ENCODE measurements around the gene MLH1.
A peak's percentile ranks its signal among the peaks of the same experiment; 100 is the strongest.
"Not testable (repeated sequence)": the region's sequence is repeated elsewhere in the genome, so short reads cannot be mapped to it uniquely, and the experiment has no call there.

The MLH1 gene

GRCh38 chr3:37032961-37033360 is 39.6 kb downstream of the MLH1 start:
- no peak for DNase-seq (ENCODE audit: low spot score)
- Mint-ChIP-seq H3K4me3 (no peak overlapping the region), H3K4me1 (ENCODE audit: low read depth) (no peaks in the 10 kb centered on the region), H3K27me3 (ENCODE audit: low read depth) (no peaks in the 10 kb centered on the region), H3K36me3 (ENCODE audit: low read depth) (peaks cover 72% of the 10 kb centered on the region), H3K27ac (no peak overlapping the region), H3K9me3 (peaks cover 22% of the 10 kb centered on the region)

GRCh38 chr3:37037352-37037751 is 44.0 kb downstream of the MLH1 start:
- peaks cover 76% of the 10 kb centered on the region for H3K36me3 Mint-ChIP-seq (ENCODE audit: low read depth)

GRCh38 chr3:37039161-37039846 is 46.0 kb downstream of the MLH1 start:
- H3K4me1 Mint-ChIP-seq (ENCODE audit: low read depth), result no peaks in the 10 kb centered on the region
- H3K36me3 Mint-ChIP-seq (ENCODE audit: low read depth), result peaks cover 66% of the 10 kb centered on the region
- peaks cover 22% of the 10 kb centered on the region for H3K9me3 Mint-ChIP-seq
- no peak overlapping the region for H3K27ac Mint-ChIP-seq
- H3K4me3 Mint-ChIP-seq, result no peak overlapping the region
- no peaks in the 10 kb centered on the region for H3K27me3 Mint-ChIP-seq (ENCODE audit: low read depth)
- no peak for DNase-seq (ENCODE audit: low spot score)

More at GRCh38 chr3:37037352-37037751, 44.0 kb downstream of the MLH1 start:
- H3K27ac Mint-ChIP-seq, result no peak overlapping the region
- H3K4me3 Mint-ChIP-seq, result no peak overlapping the region
- no peaks in the 10 kb centered on the region for H3K4me1 Mint-ChIP-seq (ENCODE audit: low read depth)
- DNase-seq (ENCODE audit: low spot score), result no peak
- H3K9me3 Mint-ChIP-seq, result peaks cover 22% of the 10 kb centered on the region
- H3K27me3 Mint-ChIP-seq (ENCODE audit: low read depth), result no peaks in the 10 kb centered on the region

- H3K27me3 Mint-ChIP-seq (ENCODE audit: low read depth), result no peaks in the 10 kb centered on the region
- H3K4me3 Mint-ChIP-seq, result no peak overlapping the region
- peak overlapping the region; percentile 17 for H3K27ac Mint-ChIP-seq
- no peaks in the 10 kb centered on the region for H3K4me1 Mint-ChIP-seq (ENCODE audit: low read depth)
- DNase-seq (ENCODE audit: low spot score), result no peak
- H3K36me3 Mint-ChIP-seq (ENCODE audit: low read depth), result peaks cover 63% of the 10 kb centered on the region
- H3K9me3 Mint-ChIP-seq, result peaks cover 15% of the 10 kb centered on the region
Measured at GRCh38 chr3:37040231-37040630, 46.9 kb downstream of the MLH1 start.

- H3K4me1 Mint-ChIP-seq (ENCODE audit: low read depth), result no peaks in the 10 kb centered on the region
- no peak overlapping the region for H3K27ac Mint-ChIP-seq
- H3K4me3 Mint-ChIP-seq, result no peak overlapping the region
- H3K9me3 Mint-ChIP-seq, result peaks cover 3% of the 10 kb centered on the region
- no peaks in the 10 kb centered on the region for H3K27me3 Mint-ChIP-seq (ENCODE audit: low read depth)
- no peak for DNase-seq (ENCODE audit: low spot score)
- H3K36me3 Mint-ChIP-seq (ENCODE audit: low read depth), result peaks cover 54% of the 10 kb centered on the region
Measured at GRCh38 chr3:37041546-37042195, 48.4 kb downstream of the MLH1 start.

GRCh38 chr3:37042712-37043111 is 49.4 kb downstream of the MLH1 start:
- not testable (repeated sequence) for DNase-seq (ENCODE audit: low spot score); H3K27ac Mint-ChIP-seq; H3K9me3 Mint-ChIP-seq; H3K4me3 Mint-ChIP-seq; H3K27me3 Mint-ChIP-seq (ENCODE audit: low read depth); H3K4me1 Mint-ChIP-seq (ENCODE audit: low read depth)
- peaks cover 55% of the 10 kb centered on the region for H3K36me3 Mint-ChIP-seq (ENCODE audit: low read depth)

- H3K4me3 Mint-ChIP-seq, result no peak overlapping the region
- no peaks in the 10 kb centered on the region for H3K9me3 Mint-ChIP-seq
- no peaks in the 10 kb centered on the region for H3K27me3 Mint-ChIP-seq (ENCODE audit: low read depth)
- H3K36me3 Mint-ChIP-seq (ENCODE audit: low read depth), result peaks cover 63% of the 10 kb centered on the region
- no peaks in the 10 kb centered on the region for H3K4me1 Mint-ChIP-seq (ENCODE audit: low read depth)
- no peak for DNase-seq (ENCODE audit: low spot score)
- H3K27ac Mint-ChIP-seq, result no peak overlapping the region
Measured at GRCh38 chr3:37050282-37050681, 57.0 kb downstream of the MLH1 start.

GRCh38 chr3:37052860-37053259 is 59.5 kb downstream of the MLH1 start:
- H3K36me3 Mint-ChIP-seq (ENCODE audit: low read depth), result peaks cover 61% of the 10 kb centered on the region
- H3K4me3 Mint-ChIP-seq, result no peak overlapping the region
- no peaks in the 10 kb centered on the region for H3K27me3 Mint-ChIP-seq (ENCODE audit: low read depth)
- H3K27ac Mint-ChIP-seq, result no peak overlapping the region
- no peaks in the 10 kb centered on the region for H3K9me3 Mint-ChIP-seq
- no peak for DNase-seq (ENCODE audit: low spot score)
- no peaks in the 10 kb centered on the region for H3K4me1 Mint-ChIP-seq (ENCODE audit: low read depth)

GRCh38 chr3:37053337-37053736 is 60.0 kb downstream of the MLH1 start:
- Mint-ChIP-seq H3K9me3 (no peaks in the 10 kb centered on the region), H3K36me3 (ENCODE audit: low read depth) (peaks cover 56% of the 10 kb centered on the region)

GRCh38 chr3:37053753-37054152 is 60.4 kb downstream of the MLH1 start:
- Mint-ChIP-seq H3K36me3 (ENCODE audit: low read depth) (peaks cover 55% of the 10 kb centered on the region), H3K4me1 (ENCODE audit: low read depth) (no peaks in the 10 kb centered on the region), H3K27me3 (ENCODE audit: low read depth) (no peaks in the 10 kb centered on the region), H3K4me3 (no peak overlapping the region), H3K27ac (no peak overlapping the region), H3K9me3 (no peaks in the 10 kb centered on the region)
- no peak for DNase-seq (ENCODE audit: low spot score)

More at GRCh38 chr3:37053337-37053736, 60.0 kb downstream of the MLH1 start:
- H3K4me1 Mint-ChIP-seq (ENCODE audit: low read depth), result no peaks in the 10 kb centered on the region
- no peak overlapping the region for H3K4me3 Mint-ChIP-seq
- DNase-seq (ENCODE audit: low spot score), result no peak
- H3K27me3 Mint-ChIP-seq (ENCODE audit: low read depth), result no peaks in the 10 kb centered on the region
- no peak overlapping the region for H3K27ac Mint-ChIP-seq

- H3K36me3 Mint-ChIP-seq (ENCODE audit: low read depth), result peaks cover 49% of the 10 kb centered on the region
- H3K27me3 Mint-ChIP-seq (ENCODE audit: low read depth), result no peaks in the 10 kb centered on the region
- H3K4me3 Mint-ChIP-seq, result no peak overlapping the region
- no peak for DNase-seq (ENCODE audit: low spot score)
- no peaks in the 10 kb centered on the region for H3K4me1 Mint-ChIP-seq (ENCODE audit: low read depth)
- peak overlapping the region; percentile 18 for H3K27ac Mint-ChIP-seq
- no peaks in the 10 kb centered on the region for H3K9me3 Mint-ChIP-seq
Measured at GRCh38 chr3:37054370-37054769, 61.1 kb downstream of the MLH1 start.

- DNase-seq (ENCODE audit: low spot score); H3K27ac Mint-ChIP-seq; H3K4me3 Mint-ChIP-seq; H3K9me3 Mint-ChIP-seq; H3K27me3 Mint-ChIP-seq (ENCODE audit: low read depth); H3K4me1 Mint-ChIP-seq (ENCODE audit: low read depth): not testable (repeated sequence)
- H3K36me3 Mint-ChIP-seq (ENCODE audit: low read depth), result peaks cover 49% of the 10 kb centered on the region
Measured at GRCh38 chr3:37055077-37055476, 61.8 kb downstream of the MLH1 start.

GRCh38 chr3:37056826-37057225 is 63.5 kb downstream of the MLH1 start:
- Mint-ChIP-seq H3K4me1 (ENCODE audit: low read depth) (no peaks in the 10 kb centered on the region), H3K27ac (no peak overlapping the region), H3K9me3 (no peaks in the 10 kb centered on the region), H3K4me3 (no peak overlapping the region), H3K36me3 (ENCODE audit: low read depth) (peaks cover 49% of the 10 kb centered on the region), H3K27me3 (ENCODE audit: low read depth) (no peaks in the 10 kb centered on the region)
- DNase-seq (ENCODE audit: low spot score), result no peak

- Mint-ChIP-seq H3K9me3 (no peaks in the 10 kb centered on the region), H3K4me1 (ENCODE audit: low read depth) (no peaks in the 10 kb centered on the region), H3K27ac (no peak overlapping the region), H3K36me3 (ENCODE audit: low read depth) (peaks cover 51% of the 10 kb centered on the region), H3K27me3 (ENCODE audit: low read depth) (no peaks in the 10 kb centered on the region), H3K4me3 (no peak overlapping the region)
- DNase-seq (ENCODE audit: low spot score), result no peak
Measured at GRCh38 chr3:37058117-37058516, 64.8 kb downstream of the MLH1 start.

GRCh38 chr3:37064747-37065146 is 71.4 kb downstream of the MLH1 start:
- no peak overlapping the region for H3K27ac Mint-ChIP-seq

More at GRCh38 chr3:37064747-37065146, 71.4 kb downstream of the MLH1 start:
- Mint-ChIP-seq H3K9me3 (no peaks in the 10 kb centered on the region), H3K4me1 (ENCODE audit: low read depth) (peaks cover 7% of the 10 kb centered on the region), H3K36me3 (ENCODE audit: low read depth) (peaks cover 38% of the 10 kb centered on the region), H3K27me3 (ENCODE audit: low read depth) (no peaks in the 10 kb centered on the region), H3K4me3 (no peak overlapping the region)
- DNase-seq (ENCODE audit: low spot score), result no peak

Measured in T-helper 2 cell treated with Interferon-gamma antibody and Interleukin-4, amounts not matched to agents 5 μg/mL and 100 μg/mL, for 36 hours (primary cell).